ENCODE measurements around the gene DYNLT4. TPM values are rescaled to one million over a fixed set of nuclear protein-coding genes. Genes with fewer than 3 reads are reported as not detected.
"Not testable (repeated sequence)": the region's sequence is repeated elsewhere in the genome, so short reads cannot be mapped to it uniquely, and the experiment has no call there.

DYNLT4 gene
- total RNA-seq, 4 donors from 2014 or later = 1.4 TPM; not detected in 3

GRCh38 chr1:44775078-44775929, 31.8 kb downstream of the DYNLT4 start, which contains the start of gene RPS8:
RPS8 (plus strand) TSS chr1:44775540; CDS start chr1:44775597, 57 bp downstream.
- Histone ChIP-seq H3K4me1 (peaks cover 9 to 29% (median 21%) of the 10 kb centered on the region in 4 donors), H3K27me3 (no peaks in the 10 kb centered on the region), H3K4me3 (peak within 1 kb of the TSS; percentile 72 to 81 (median 78)), H3K9me3 (no peaks in the 10 kb centered on the region), H3K36me3 (peaks cover 0 to 20% (median 4%) of the 10 kb centered on the region in 4 donors), H3K27ac (peak within 1 kb of the TSS; percentile 92 to 97 (median 95))
- peak; percentile 95 for DNase-seq
- intact Hi-C loops (cut with DNase I; ENCODE audit: low total_unique reads) = loop anchor here (5.0 kb wide), 1 partner anchor 527 kb away; no protein-coding TSS in a partner anchor
- 0 to 1% methylated on average over 4 to 46 of the region's 65 CpGs for WGBS, 2 donors (ENCODE audit: low coverage in 1 of 2)
- in situ Hi-C loops (cut with MboI; ENCODE audit: low pct_ligation_motif_present in 1 of 4, low pct_unique_long_range_greater_than_20kb in 1 of 4, low sequenced_read_pairs in 3 of 4) = loop anchor here in 2 of 4 donors (25.0 kb wide), 2 partner anchors 237 to 537 kb away; partner anchors contain the start of genes HECTD3 (in 1 of the 2) and UROD (in 1 of the 2)
- TF ChIP-seq EP300 (IDR thresholded peaks at IDR 0.05; ENCODE audit: low read depth) (no peak), POLR2AphosphoS5 (IDR thresholded peaks at IDR 0.05) (peak; percentile 99), POLR2A (IDR thresholded peaks at IDR 0.05) (peak; percentile 97)
- TF ChIP-seq, protein P1, sequence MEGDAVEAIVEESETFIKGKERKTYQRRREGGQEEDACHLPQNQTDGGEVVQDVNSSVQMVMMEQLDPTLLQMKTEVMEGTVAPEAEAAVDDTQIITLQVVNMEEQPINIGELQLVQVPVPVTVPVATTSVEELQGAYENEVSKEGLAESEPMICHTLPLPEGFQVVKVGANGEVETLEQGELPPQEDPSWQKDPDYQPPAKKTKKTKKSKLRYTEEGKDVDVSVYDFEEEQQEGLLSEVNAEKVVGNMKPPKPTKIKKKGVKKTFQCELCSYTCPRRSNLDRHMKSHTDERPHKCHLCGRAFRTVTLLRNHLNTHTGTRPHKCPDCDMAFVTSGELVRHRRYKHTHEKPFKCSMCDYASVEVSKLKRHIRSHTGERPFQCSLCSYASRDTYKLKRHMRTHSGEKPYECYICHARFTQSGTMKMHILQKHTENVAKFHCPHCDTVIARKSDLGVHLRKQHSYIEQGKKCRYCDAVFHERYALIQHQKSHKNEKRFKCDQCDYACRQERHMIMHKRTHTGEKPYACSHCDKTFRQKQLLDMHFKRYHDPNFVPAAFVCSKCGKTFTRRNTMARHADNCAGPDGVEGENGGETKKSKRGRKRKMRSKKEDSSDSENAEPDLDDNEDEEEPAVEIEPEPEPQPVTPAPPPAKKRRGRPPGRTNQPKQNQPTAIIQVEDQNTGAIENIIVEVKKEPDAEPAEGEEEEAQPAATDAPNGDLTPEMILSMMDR (IDR thresholded peaks at IDR 0.05) = no peak

GRCh38 chr1:44766421-44766820, 40.7 kb downstream of the DYNLT4 start:
- H3K4me1 ChIP-seq; H3K27ac ChIP-seq; in situ Hi-C loops (cut with MboI; ENCODE audit: low pct_ligation_motif_present in 1 of 4, low pct_unique_long_range_greater_than_20kb in 1 of 4, low sequenced_read_pairs in 3 of 4); H3K4me3 ChIP-seq; H3K36me3 ChIP-seq; intact Hi-C loops (cut with DNase I; ENCODE audit: low total_unique reads); H3K9me3 ChIP-seq; H3K27me3 ChIP-seq; DNase-seq: not testable (repeated sequence)
- 94% methylated on average over 6 of the region's 6 CpGs; no CpG with 5 or more reads in 1 of the 2 donors for WGBS, 2 donors (ENCODE audit: low coverage in 1 of 2)

DNA sequence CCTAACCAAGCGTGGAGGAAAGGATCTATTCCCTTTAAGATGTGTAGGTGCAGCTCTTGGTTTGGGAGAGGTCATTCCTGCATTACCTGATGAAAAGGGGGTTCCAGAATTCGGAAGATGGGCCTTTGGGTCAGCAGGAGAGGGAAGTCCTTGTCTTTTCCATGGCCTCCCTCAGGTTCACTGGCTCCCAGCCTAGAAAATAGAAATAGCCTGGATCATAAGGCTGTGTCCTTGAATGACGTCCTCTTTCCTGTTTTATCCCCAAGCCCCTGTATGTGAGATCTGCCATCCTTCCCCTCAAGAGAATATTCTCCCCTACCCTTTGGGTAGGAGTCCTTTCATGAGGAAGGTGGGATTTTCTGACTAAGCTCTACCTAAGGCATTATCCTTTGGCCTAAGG, 46.3 kb downstream of the DYNLT4 start:
- no peaks in the 10 kb centered on the region for H3K27me3 ChIP-seq
- no peaks in the 10 kb centered on the region for H3K4me1 ChIP-seq
- H3K36me3 ChIP-seq = no peaks in the 10 kb centered on the region
- no peak for DNase-seq
- no peak overlapping the region for H3K4me3 ChIP-seq
- intact Hi-C loops (cut with DNase I; ENCODE audit: low total_unique reads) = loop anchor here (1.0 kb wide), 1 partner anchor 27 kb away; the partner anchor contains the start of gene BEST4
- TF ChIP-seq POLR2AphosphoS5 (IDR thresholded peaks at IDR 0.05) (no peak), POLR2A (IDR thresholded peaks at IDR 0.05) (no peak), EP300 (IDR thresholded peaks at IDR 0.05; ENCODE audit: low read depth) (no peak)
- TF ChIP-seq, protein P1 (IDR thresholded peaks at IDR 0.05) = no peak
- no peaks in the 10 kb centered on the region for H3K9me3 ChIP-seq
- H3K27ac ChIP-seq = no peak overlapping the region
- WGBS, 2 donors (ENCODE audit: low coverage in 1 of 2) = 90% methylated on average over 3 of the region's 3 CpGs; no CpG with 5 or more reads in 1 of the 2 donors
- in situ Hi-C loops (cut with MboI; ENCODE audit: low pct_ligation_motif_present in 1 of 4, low pct_unique_long_range_greater_than_20kb in 1 of 4, low sequenced_read_pairs in 3 of 4) = no loop called here

DNA sequence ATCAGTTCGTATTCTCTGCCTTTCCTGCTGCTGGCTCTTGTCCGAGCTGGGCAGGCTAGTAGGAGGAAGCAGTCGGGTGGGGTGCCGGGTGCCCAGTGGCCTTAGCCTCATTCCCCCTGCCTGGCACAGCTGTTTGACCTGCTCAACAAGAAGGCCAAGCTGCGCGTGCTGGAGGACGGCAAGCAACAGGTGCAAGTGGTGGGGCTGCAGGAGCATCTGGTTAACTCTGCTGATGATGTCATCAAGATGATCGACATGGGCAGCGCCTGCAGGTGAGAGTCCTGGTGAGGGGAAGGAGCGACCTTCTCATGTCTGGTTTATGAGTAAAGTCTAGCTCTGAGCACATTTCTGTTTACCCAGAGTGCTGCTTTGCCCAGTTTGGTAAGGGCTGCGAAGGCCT, 48.1 kb downstream of the DYNLT4 start:
- intact Hi-C loops (cut with DNase I; ENCODE audit: low total_unique reads) (no loop called here), in situ Hi-C loops (cut with MboI; ENCODE audit: low pct_ligation_motif_present in 1 of 4, low pct_unique_long_range_greater_than_20kb in 1 of 4, low sequenced_read_pairs in 3 of 4) (no loop called here)
- no peaks in the 10 kb centered on the region for H3K27me3 ChIP-seq
- H3K27ac ChIP-seq = no peak overlapping the region
- H3K36me3 ChIP-seq = no peaks in the 10 kb centered on the region
- TF ChIP-seq POLR2A (IDR thresholded peaks at IDR 0.05) (no peak), POLR2AphosphoS5 (IDR thresholded peaks at IDR 0.05) (no peak)
- H3K4me1 ChIP-seq = no peaks in the 10 kb centered on the region
- H3K9me3 ChIP-seq = no peaks in the 10 kb centered on the region
- no peak for DNase-seq
- WGBS, 2 donors (ENCODE audit: low coverage in 1 of 2) = 0 to 90% methylated on average over 1 to 11 of the region's 11 CpGs
- H3K4me3 ChIP-seq = no peak overlapping the region

DNA sequence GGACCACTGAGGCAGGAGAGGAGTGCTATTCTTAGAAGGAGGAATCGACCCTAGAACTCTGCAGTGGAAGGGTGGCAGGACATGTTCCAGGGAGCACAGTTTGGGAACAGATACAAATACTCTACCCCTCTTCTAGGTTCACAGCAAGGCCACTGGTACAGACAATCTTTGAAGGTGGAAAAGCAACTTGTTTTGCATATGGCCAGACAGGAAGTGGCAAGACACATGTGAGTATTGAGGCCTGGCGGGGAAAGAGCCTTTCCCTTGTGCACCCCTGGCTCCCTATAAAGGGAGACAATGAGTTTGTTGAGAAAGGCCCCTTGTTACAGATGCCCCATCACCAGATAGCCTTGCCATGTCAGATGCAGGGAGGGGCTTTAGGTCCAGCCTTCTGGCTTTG, 49.7 kb downstream of the DYNLT4 start:
- no peaks in the 10 kb centered on the region for H3K27me3 ChIP-seq
- no peak for DNase-seq
- 89% methylated on average over 2 of the region's 2 CpGs; no CpG with 5 or more reads in 1 of the 2 donors for WGBS, 2 donors (ENCODE audit: low coverage in 1 of 2)
- no peaks in the 10 kb centered on the region for H3K9me3 ChIP-seq
- H3K4me1 ChIP-seq = no peaks in the 10 kb centered on the region
- intact Hi-C loops (cut with DNase I; ENCODE audit: low total_unique reads) = no loop called here
- no peaks in the 10 kb centered on the region for H3K36me3 ChIP-seq
- no peak overlapping the region for H3K4me3 ChIP-seq
- H3K27ac ChIP-seq = no peak overlapping the region
- in situ Hi-C loops (cut with MboI; ENCODE audit: low pct_ligation_motif_present in 1 of 4, low pct_unique_long_range_greater_than_20kb in 1 of 4, low sequenced_read_pairs in 3 of 4) = no loop called here
- TF ChIP-seq EP300 (IDR thresholded peaks at IDR 0.05; ENCODE audit: low read depth) (no peak), POLR2A (IDR thresholded peaks at IDR 0.05) (no peak), POLR2AphosphoS5 (IDR thresholded peaks at IDR 0.05) (no peak)
- TF ChIP-seq, protein P1 (IDR thresholded peaks at IDR 0.05) = no peak
